Heart right ventricle (tissue), 16 donors: ENCODE measurements around the gene CLCNKA. TPM values are rescaled to one million over a fixed set of nuclear protein-coding genes. Genes with fewer than 3 reads are reported as not detected.

Experiments
- ATAC-seq, 8 donors: fragments of 200-7000 bp; cut with Tn5 transposase; one replicate each; pipeline ENCODE4 v1.9.1; 2020; ENCODE audit warnings: mild to moderate bottlenecking in 8 of 8, moderate library complexity in 8 of 8, moderate number of reproducible peaks in 1 of 8
- DNase-seq, 2 donors: peaks; one replicate each; pipeline ENCODE4 v3.0.0-alpha.2; 2020
- H3K27ac ChIP-seq, 10 donors: fragments of 200-600 bp; sonication (generic) in 2 of 10; one replicate each; pipeline versions ENCODE4 v1.5.0 to v1.8.0; 2020 to 2022; ENCODE audit warnings: mild to moderate bottlenecking in 3 of 10
- H3K27me3 ChIP-seq, 7 donors: fragments of 200-600 bp; one replicate each; pipeline ENCODE4 v1.8.0; 2021 to 2022; ENCODE audit warnings: mild to moderate bottlenecking in 2 of 7
- H3K36me3 ChIP-seq, 9 donors: fragments of 200-600 bp; sonication (generic) in 1 of 9; one replicate each; pipeline versions ENCODE4 v1.5.0 to v1.8.0; 2020 to 2022; ENCODE audit warnings: mild to moderate bottlenecking in 2 of 9
- H3K4me1 ChIP-seq, 9 donors: fragments of 200-600 bp; sonication (generic) in 1 of 9; one replicate each; pipeline versions ENCODE4 v1.5.0 to v1.8.0; 2020 to 2022; ENCODE audit warnings: mild to moderate bottlenecking in 4 of 9
- H3K4me3 ChIP-seq, 10 donors: fragments of 200-600 bp; sonication (generic) in 2 of 10; one replicate each; pipeline versions ENCODE4 v1.5.0 to v1.8.0; 2020 to 2022; ENCODE audit warnings: mild to moderate bottlenecking in 7 of 10, moderate library complexity in 2 of 10
- H3K9me3 ChIP-seq, 11 donors: fragments of 200-600 bp in 10 of 11; sonication (generic) in 2 of 11; one replicate each; pipeline versions ENCODE4 v1.5.0 to v1.8.0; 2013 to 2022; ENCODE audit warnings: mild to moderate bottlenecking in 2 of 11, control low read depth in 1 of 11, moderate library complexity in 1 of 11
- CTCF ChIP-seq, 9 donors: fragments of 200-600 bp; sonication (generic) in 2 of 9; IDR thresholded peaks; one replicate each; pipeline versions ENCODE4 v1.5.0 to v1.8.0; 2021 to 2022; ENCODE audit warnings: antibody characterized with exemption in 9 of 9, mild to moderate bottlenecking in 5 of 9, moderate library complexity in 1 of 9
- WGBS, 2 donors: extraction: QIAGEN DNeasy Blood & Tissue Kit; methylation state at CpG; one replicate each; pipeline ENCODE4 v1.1.7; 2013; ENCODE audit warnings: inconsistent platforms in 1 of 2; 5-methylcytosine and 5-hydroxymethylcytosine counted together
- intact Hi-C, 10 donors: fragments of 100-400 bp; cut with DNase I; formaldehyde crosslinking; loops; one replicate each; pipeline versions ENCODE4 v1.11.1 to v1.14.2; 2022
- polyA plus RNA-seq, 2 donors: library from polyadenylated mRNA; stranded (reverse); fragments of 200-250 nt; gene quantifications; one replicate each; pipeline ENCODE4 v1.2.3, GENCODE V29; 2013
- total RNA-seq, 10 donors: library from RNA; stranded (reverse); fragmentation: NEBNext Ultra II Directional in 3 of 10; extraction: Animal tissue kit (Norgen Biotek cat#: 25700) in 3 of 10; gene quantifications; one replicate each; pipeline versions ENCODE4 v1.2.1 to v1.2.4, GENCODE V29; 2021 to 2023
- donor health status: Arrhythmogenic right ventricular cardiomyopathy.
- donor health status: ischemic (EF 13 %, LVEDD 7.1; RV severe dilation, severe dysfunction).
- donor health status: healthy with polysubstance abuse.
- donor health status: DM: no; HTN: yes; CAD: no.
- donor health status: DM: no; HTN: no; CAD: no.
- donor health status: ischemic (EF 25% LVEDD 6.9; RV normal size, moderate dysfunction).
- donor health status: ischemic (EF 25% LVEDD 5.7; RV mildly dilated, moderate dysfunction).
- donor health status: healthy.
- donor health status: DM: yes; HTN: yes; CAD: no.
- donor health status: Ischemic cardiomyopathy.
- donor health status: ischemic (EF 35%, LVEDD 5.7; RV mildly dilated, moderate dysfunction).
- donor health status: nonischemic (EF 11% LVEDD 7.7; RV severe dilation, severe dysfunction).
- donor health status: DM: yes; HTN: yes; CAD: no.
- donor health status: PGD.
- donor health status: ischemic (EF 29% LVEDD 5.4; RV normal size, mild dysfunction).
- donor health status: nonischemic (EF 23%, LVEDD 6.1; RV moderate dilation, normal function).

Gene CLCNKA
- total and polyA plus RNA-seq, 12 donors = 0.19 to 1.0 (median 0.35) TPM; not detected in 1

GRCh38 chr1:16013908-16014258 is 8.0 kb upstream of the CLCNKA start:
- TF ChIP-seq CTCF (IDR thresholded peaks at IDR 0.05) = no peak
- Histone ChIP-seq H3K27me3 (no peaks in the 10 kb centered on the region), H3K36me3 (peaks cover 0 to 17% (median 0%) of the 10 kb centered on the region in 9 donors), H3K4me3 (peak overlapping the region in 4 of 10 donors; percentile 48 to 73 (median 62)), H3K27ac (peak overlapping the region; percentile 86 to 99 (median 96)), H3K9me3 (no peaks in the 10 kb centered on the region), H3K4me1 (peaks cover 10 to 56% (median 38%) of the 10 kb centered on the region in 9 donors)
- DNase-seq (no peak), ATAC-seq (no peak)
- WGBS, 2 donors = 37 to 41% methylated on average over 4 of the region's 4 CpGs
- intact Hi-C loops = no loop called here

GRCh38 chr1:16014509-16015482 is 7.0 kb upstream of the CLCNKA start:
- Histone ChIP-seq H3K9me3 (no peaks in the 10 kb centered on the region), H3K36me3 (peaks cover 0 to 17% (median 0%) of the 10 kb centered on the region in 9 donors), H3K27ac (peak overlapping the region; percentile 86 to 99 (median 96)), H3K4me1 (peaks cover 15 to 66% (median 44%) of the 10 kb centered on the region in 9 donors), H3K4me3 (peak overlapping the region in 9 of 10 donors; percentile 50 to 73 (median 66)), H3K27me3 (no peaks in the 10 kb centered on the region)
- ATAC-seq (peak in 1 of 8 donors; percentile 5), DNase-seq (peak; percentile 54 to 71)
- WGBS, 2 donors = 40 to 47% methylated on average over 17 of the region's 17 CpGs
- intact Hi-C loops = no loop called here
- TF ChIP-seq CTCF (IDR thresholded peaks at IDR 0.05) = no peak

GRCh38 chr1:16015491-16015890 is 6.3 kb upstream of the CLCNKA start:
- no peaks in the 10 kb centered on the region for H3K9me3 ChIP-seq
- H3K27me3 ChIP-seq = no peaks in the 10 kb centered on the region
- no peak for DNase-seq
- peaks cover 0 to 17% (median 0%) of the 10 kb centered on the region in 9 donors for H3K36me3 ChIP-seq
- H3K27ac ChIP-seq = peak overlapping the region; percentile 86 to 99 (median 96)
- peaks cover 15 to 72% (median 44%) of the 10 kb centered on the region in 9 donors for H3K4me1 ChIP-seq
- TF ChIP-seq CTCF (IDR thresholded peaks at IDR 0.05) = no peak
- H3K4me3 ChIP-seq = peak overlapping the region; percentile 26 to 73 (median 62)
- WGBS, 2 donors = 44 to 78% methylated on average over 22 to 25 of the region's 25 CpGs
- intact Hi-C loops = no loop called here
- no peak for ATAC-seq

- H3K4me1 ChIP-seq = peaks cover 15 to 72% (median 44%) of the 10 kb centered on the region in 9 donors
- peak overlapping the region; percentile 50 to 73 (median 62) for H3K4me3 ChIP-seq
- peaks cover 0 to 17% (median 0%) of the 10 kb centered on the region in 9 donors for H3K36me3 ChIP-seq
- H3K27me3 ChIP-seq = no peaks in the 10 kb centered on the region
- H3K9me3 ChIP-seq = no peaks in the 10 kb centered on the region
- TF ChIP-seq CTCF (IDR thresholded peaks at IDR 0.05) = no peak
- DNase-seq (peak in 1 of 2 donors; percentile 53), ATAC-seq (peak in 1 of 8 donors; percentile 8)
- intact Hi-C loops = no loop called here
- 48 to 55% methylated on average over 23 of the region's 23 CpGs for WGBS, 2 donors
- peak overlapping the region; percentile 86 to 99 (median 96) for H3K27ac ChIP-seq
Measured at GRCh38 chr1:16015960-16016901, 5.6 kb upstream of the CLCNKA start.
